H9 (cell line): ENCODE results near the gene EFHD2. TPM values are rescaled to one million over a fixed set of nuclear protein-coding genes. Genes with fewer than 3 reads are reported as not detected.

ENCODE experiments used
- DNase-seq: peaks from one replicate; pipeline ENCODE4 v3.0.0-alpha.2; 2017
- H2AFZ ChIP-seq: one replicate; pipeline ENCODE4 v1.6.1; 2013; ENCODE audit warnings: mild to moderate bottlenecking, low read length, control low read depth, moderate library complexity
- H2AK5ac ChIP-seq: 2 replicates; pipeline ENCODE4 v1.6.1; 2013; ENCODE audit warnings: low read length, control low read depth, mixed read lengths; ENCODE audit not compliant: insufficient read length
- H2BK120ac ChIP-seq: one replicate; pipeline ENCODE4 v1.6.1; 2013; ENCODE audit warnings: low read depth, mild to moderate bottlenecking, low read length, control low read depth, inconsistent platforms; ENCODE audit not compliant: poor library complexity, severe bottlenecking
- H2BK12ac ChIP-seq: 2 replicates; pipeline ENCODE4 v1.6.1; 2013; ENCODE audit warnings: low read length, control low read depth, mixed read lengths, low read depth; ENCODE audit not compliant: insufficient read length
- H2BK15ac ChIP-seq: 2 replicates; pipeline ENCODE4 v1.6.1; 2013; ENCODE audit warnings: low read depth, low read length, control low read depth
- H2BK20ac ChIP-seq: one replicate; pipeline ENCODE4 v1.6.1; 2013; ENCODE audit warnings: low read depth, mild to moderate bottlenecking, low read length, control low read depth, inconsistent platforms; ENCODE audit not compliant: poor library complexity, severe bottlenecking
- H2BK5ac ChIP-seq: 2 replicates; pipeline ENCODE4 v1.6.1; 2013; ENCODE audit warnings: low read length, control low read depth, mixed read lengths; ENCODE audit not compliant: insufficient read length
- H3K14ac ChIP-seq: 2 replicates; pipeline ENCODE4 v1.6.1; 2013; ENCODE audit warnings: low read length, control low read depth; ENCODE audit not compliant: insufficient read depth
- H3K18ac ChIP-seq: 2 replicates; pipeline ENCODE4 v1.6.1; 2013; ENCODE audit warnings: low read depth, mild to moderate bottlenecking, mixed read lengths, low read length, control low read depth; ENCODE audit not compliant: insufficient read length
- H3K23ac ChIP-seq: 2 replicates; pipeline ENCODE4 v1.6.1; 2013; ENCODE audit warnings: low read length, control low read depth, mixed read lengths, low read depth; ENCODE audit not compliant: insufficient read length
- H3K23me2 ChIP-seq: 2 replicates; pipeline ENCODE4 v1.6.1; 2013; ENCODE audit warnings: low read depth, mild to moderate bottlenecking, mixed read lengths, low read length, control low read depth; ENCODE audit not compliant: insufficient read length, poor library complexity, severe bottlenecking
- H3K27ac ChIP-seq: 2 replicates; pipeline ENCODE4 v1.5.1; 2013; ENCODE audit warnings: low read length, control low read depth, mixed read lengths, low read depth; ENCODE audit not compliant: insufficient read length
- H3K27me3 ChIP-seq: 2 replicates; pipeline ENCODE4 v1.6.1; 2013; ENCODE audit warnings: low read length, control low read depth, inconsistent platforms; ENCODE audit not compliant: insufficient read depth
- H3K4ac ChIP-seq: 2 replicates; pipeline ENCODE4 v1.6.1; 2013; ENCODE audit warnings: low read depth, mild to moderate bottlenecking, control low read depth, inconsistent platforms, low read length, moderate library complexity
- H3K4me1 ChIP-seq: 2 replicates; pipeline ENCODE4 v1.6.1; 2013; ENCODE audit warnings: low read length, control low read depth, inconsistent platforms; ENCODE audit not compliant: insufficient read depth
- H3K4me2 ChIP-seq: 2 replicates; pipeline ENCODE4 v1.6.1; 2013; ENCODE audit warnings: low read length, control low read depth, mixed read lengths; ENCODE audit not compliant: insufficient read length, insufficient read depth
- H3K56ac ChIP-seq: 2 replicates; pipeline ENCODE4 v1.6.1; 2013; ENCODE audit warnings: low read depth, mild to moderate bottlenecking, mixed read lengths, low read length, control low read depth; ENCODE audit not compliant: insufficient read length
- H3K79me1 ChIP-seq: 2 replicates; pipeline ENCODE4 v1.6.1; 2013; ENCODE audit warnings: low read depth, mild to moderate bottlenecking, moderate library complexity, low read length, control low read depth, inconsistent platforms; ENCODE audit not compliant: insufficient read depth, poor library complexity, severe bottlenecking
- H3K79me2 ChIP-seq: 2 replicates; pipeline ENCODE4 v1.6.1; 2013; ENCODE audit warnings: low read length, control low read depth, inconsistent platforms; ENCODE audit not compliant: insufficient read depth
- H3K9ac ChIP-seq: 2 replicates; pipeline ENCODE4 v1.6.1; 2013; ENCODE audit warnings: low read length, control low read depth, mixed read lengths; ENCODE audit not compliant: insufficient read length; ENCODE audit errors: extremely low read depth
- H3K9me3 ChIP-seq: one replicate; pipeline ENCODE4 v1.6.1; 2013; ENCODE audit warnings: low read depth, low read length, inconsistent platforms; ENCODE audit not compliant: control insufficient read depth
- H3T11ph ChIP-seq: one replicate; pipeline ENCODE4 v1.6.1; 2013; ENCODE audit warnings: mild to moderate bottlenecking, low read length, control low read depth, inconsistent platforms
- H4K20me1 ChIP-seq: one replicate; pipeline ENCODE4 v1.6.1; 2013; ENCODE audit not compliant: control insufficient read depth, insufficient read length, insufficient read depth
- H4K5ac ChIP-seq: 2 replicates; pipeline ENCODE4 v1.6.1; 2013; ENCODE audit warnings: low read depth, mild to moderate bottlenecking, mixed read lengths, low read length, control low read depth; ENCODE audit not compliant: insufficient read length
- H4K8ac ChIP-seq: replicated peaks from 2 replicates; pipeline ENCODE4 v1.6.1; 2013; ENCODE audit warnings: low read length, control low read depth, mixed read lengths, low read depth; ENCODE audit not compliant: insufficient read length
- H4K91ac ChIP-seq: 2 replicates; pipeline ENCODE4 v1.6.1; 2013; ENCODE audit warnings: low read depth, mild to moderate bottlenecking, moderate library complexity, mixed read lengths, low read length, control low read depth; ENCODE audit not compliant: insufficient read length
- H3K27ac Mint-ChIP-seq, 3 experiments: 2 replicates in 2 of 3; 3 replicates in 1 of 3; pipeline ENCODE4 v1.8.0; 2020 to 2021; ENCODE audit warnings: mixed read lengths in 3 of 3, mild to moderate bottlenecking in 1 of 3, moderate library complexity in 1 of 3
- H3K27me3 Mint-ChIP-seq: 2 replicates; pipeline ENCODE4 v1.8.0; 2021; ENCODE audit warnings: low read depth, mild to moderate bottlenecking, moderate library complexity, mixed read lengths
- H3K36me3 Mint-ChIP-seq, 3 experiments: 2 replicates in 2 of 3; 3 replicates in 1 of 3; pipeline ENCODE4 v1.8.0; 2020 to 2021; ENCODE audit warnings: low read depth in 3 of 3, mixed read lengths in 3 of 3; ENCODE audit not compliant: insufficient read depth in 1 of 3
- H3K4me1 Mint-ChIP-seq, 2 experiments: 2 replicates each; pipeline ENCODE4 v1.8.0; 2020; ENCODE audit warnings: mixed read lengths in 2 of 2
- H3K4me3 Mint-ChIP-seq, 2 experiments: 2 replicates in 1 of 2; 3 replicates in 1 of 2; pipeline ENCODE4 v1.8.0; 2020 to 2021; ENCODE audit warnings: mild to moderate bottlenecking in 2 of 2, mixed read lengths in 2 of 2, moderate library complexity in 1 of 2
- H3K9me3 Mint-ChIP-seq, 2 experiments: 2 replicates in 1 of 2; 3 replicates in 1 of 2; pipeline ENCODE4 v1.8.0; 2020; ENCODE audit warnings: mild to moderate bottlenecking in 2 of 2, mixed read lengths in 2 of 2, moderate library complexity in 1 of 2
- WGBS: extraction: QIAGEN DNeasy Blood & Tissue Kit; methylation state at CpG from one replicate; pipeline ENCODE4 v1.1.7; 2013; ENCODE audit warnings: missing lambda C conversion rate, low lambda C conversion rate, mixed read lengths; ENCODE audit not compliant: insufficient read length; ENCODE audit errors: extremely low coverage; 5-methylcytosine and 5-hydroxymethylcytosine counted together
- total RNA-seq: library from RNA; stranded (reverse); gene quantifications from 2 replicates; pipeline ENCODE4 v1.2.1, GENCODE V29; 2021
- TF ChIP-seq, protein P1 (sequence below): fragments of 200-600 bp; sonication (generic); conservative IDR thresholded peaks from 3 replicates; pipeline ENCODE4 v1.8.0; 2021; ENCODE audit warnings: antibody characterized with exemption, mild to moderate bottlenecking

The EFHD2 gene
- total RNA-seq, 1 experiment from 2014 or later = 16.5 TPM

DNA sequence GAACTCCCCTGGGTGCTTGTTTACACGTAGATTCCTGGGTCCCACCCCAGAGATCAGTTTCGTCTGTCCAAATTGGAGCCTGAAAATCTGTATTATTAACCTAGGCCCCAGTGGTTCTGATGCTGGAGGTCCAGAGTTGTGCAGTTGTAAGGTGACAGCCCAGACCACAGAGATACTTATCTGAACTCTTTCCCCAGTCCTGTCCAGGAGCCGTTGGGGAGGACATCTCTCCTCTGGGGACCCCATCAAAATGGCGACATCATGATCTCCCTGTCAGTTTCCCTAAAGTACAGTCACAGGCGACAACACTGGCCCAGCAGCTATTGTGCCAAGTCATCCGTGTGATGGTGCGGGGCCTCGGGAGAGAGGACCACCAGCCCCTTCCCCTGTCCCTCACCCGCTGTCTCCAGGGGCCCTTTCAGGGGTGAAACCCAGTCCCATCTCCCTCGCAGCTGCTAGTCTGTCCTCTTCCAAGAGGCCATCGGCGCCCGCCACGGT, 749 bp upstream of the EFHD2 start:
- H3K36me3 Mint-ChIP-seq = no peaks in the 10 kb centered on the region; a peak in 1 of 7 replicates
- no peak for DNase-seq
- H3K27ac Mint-ChIP-seq = peak overlapping the region in 1 of 3 experiments; percentile 95; a peak in 2 of 7 replicates

More for the DNA sequence above, 749 bp upstream of the EFHD2 start:
- H3K56ac ChIP-seq = no peak overlapping the region
- no peak overlapping the region for H2BK15ac ChIP-seq
- H4K20me1 ChIP-seq = no peaks in the 10 kb centered on the region
- no peak overlapping the region for H2BK20ac ChIP-seq
- peak overlapping the region; percentile 79 to 88 for H3K4me3 Mint-ChIP-seq
- peak overlapping the region; percentile 33 for H3K4me2 ChIP-seq
- no peaks in the 10 kb centered on the region for H3K79me2 ChIP-seq
- no peak overlapping the region for H3K23ac ChIP-seq
- H2AK5ac ChIP-seq = no peak overlapping the region
- H2BK120ac ChIP-seq = no peak overlapping the region
- peak overlapping the region; percentile 49; the same call in 1 of the 2 replicates for H3K14ac ChIP-seq
- H3K9ac ChIP-seq = no peak overlapping the region
- no peak overlapping the region for H2BK12ac ChIP-seq
- H3K27ac ChIP-seq = no peak overlapping the region
- no peak overlapping the region for H4K91ac ChIP-seq
- peaks cover 18 to 31% of the 10 kb centered on the region in 2 experiments for H3K4me1 Mint-ChIP-seq
- peaks cover 4% of the 10 kb centered on the region; the same call in 1 of the 2 replicates for H3K27me3 ChIP-seq
- no peaks in the 10 kb centered on the region for H3K79me1 ChIP-seq
- no peak overlapping the region for H3K4ac ChIP-seq
- H3K4me1 ChIP-seq = no peaks in the 10 kb centered on the region
- no CpG with 5 or more reads among the region's 14 CpGs for WGBS
- H4K8ac ChIP-seq = no peak overlapping the region
- no peaks in the 10 kb centered on the region for H3K9me3 ChIP-seq
- peaks cover 72% of the 10 kb centered on the region for H3K27me3 Mint-ChIP-seq
- no peak overlapping the region for H3T11ph ChIP-seq
- H3K23me2 ChIP-seq = peaks cover 9% of the 10 kb centered on the region
- TF ChIP-seq, protein P1, sequence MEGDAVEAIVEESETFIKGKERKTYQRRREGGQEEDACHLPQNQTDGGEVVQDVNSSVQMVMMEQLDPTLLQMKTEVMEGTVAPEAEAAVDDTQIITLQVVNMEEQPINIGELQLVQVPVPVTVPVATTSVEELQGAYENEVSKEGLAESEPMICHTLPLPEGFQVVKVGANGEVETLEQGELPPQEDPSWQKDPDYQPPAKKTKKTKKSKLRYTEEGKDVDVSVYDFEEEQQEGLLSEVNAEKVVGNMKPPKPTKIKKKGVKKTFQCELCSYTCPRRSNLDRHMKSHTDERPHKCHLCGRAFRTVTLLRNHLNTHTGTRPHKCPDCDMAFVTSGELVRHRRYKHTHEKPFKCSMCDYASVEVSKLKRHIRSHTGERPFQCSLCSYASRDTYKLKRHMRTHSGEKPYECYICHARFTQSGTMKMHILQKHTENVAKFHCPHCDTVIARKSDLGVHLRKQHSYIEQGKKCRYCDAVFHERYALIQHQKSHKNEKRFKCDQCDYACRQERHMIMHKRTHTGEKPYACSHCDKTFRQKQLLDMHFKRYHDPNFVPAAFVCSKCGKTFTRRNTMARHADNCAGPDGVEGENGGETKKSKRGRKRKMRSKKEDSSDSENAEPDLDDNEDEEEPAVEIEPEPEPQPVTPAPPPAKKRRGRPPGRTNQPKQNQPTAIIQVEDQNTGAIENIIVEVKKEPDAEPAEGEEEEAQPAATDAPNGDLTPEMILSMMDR = no peak
- peak overlapping the region; percentile 65 for H3K18ac ChIP-seq
- no peak overlapping the region for H2BK5ac ChIP-seq
- no peak overlapping the region for H4K5ac ChIP-seq
- H3K9me3 Mint-ChIP-seq = no peaks in the 10 kb centered on the region
- no peak overlapping the region for H2AFZ ChIP-seq
